ENCODE measurements around the gene SNX20. TPM values are rescaled to one million over a fixed set of nuclear protein-coding genes. Genes with fewer than 3 reads are reported as not detected.

The SNX20 gene
- total and polyA plus RNA-seq, 10 of the 15 experiments (the other 5 are each of a cell fraction or from before 2014, with no cell fraction given) = 4.6 to 30.8 (median 21.9) TPM

DNA sequence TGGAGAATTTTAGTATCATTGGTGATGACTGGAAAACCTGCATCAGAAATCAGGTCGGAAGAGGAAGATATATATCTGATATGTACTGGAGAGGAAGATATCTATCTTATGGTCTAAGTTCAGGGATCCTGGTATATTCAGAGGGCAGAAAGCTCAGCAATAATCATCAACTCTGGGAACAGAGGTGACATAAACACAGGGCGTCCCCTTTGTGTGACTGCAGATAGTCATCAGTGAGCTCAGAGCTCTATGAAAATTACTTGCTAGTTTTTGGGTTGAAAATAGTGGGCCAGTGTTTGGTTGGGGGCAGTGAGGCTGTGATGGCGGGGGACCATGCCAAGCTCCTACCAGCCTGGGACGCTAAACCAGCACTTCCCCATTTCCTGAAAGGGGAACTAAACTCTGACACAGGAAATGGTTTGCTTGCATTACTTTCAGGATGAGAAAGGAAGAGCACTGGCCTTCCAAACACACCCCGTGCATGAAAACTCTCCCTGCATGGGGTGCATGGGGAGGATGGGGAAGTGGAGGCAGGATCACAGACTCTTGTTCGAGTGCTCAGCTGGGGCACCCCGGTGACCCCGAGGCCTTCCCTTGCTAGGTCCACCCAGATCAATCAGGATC, 28.1 kb upstream of the SNX20 start (continued):
- TF ChIP-seq, protein P1, sequence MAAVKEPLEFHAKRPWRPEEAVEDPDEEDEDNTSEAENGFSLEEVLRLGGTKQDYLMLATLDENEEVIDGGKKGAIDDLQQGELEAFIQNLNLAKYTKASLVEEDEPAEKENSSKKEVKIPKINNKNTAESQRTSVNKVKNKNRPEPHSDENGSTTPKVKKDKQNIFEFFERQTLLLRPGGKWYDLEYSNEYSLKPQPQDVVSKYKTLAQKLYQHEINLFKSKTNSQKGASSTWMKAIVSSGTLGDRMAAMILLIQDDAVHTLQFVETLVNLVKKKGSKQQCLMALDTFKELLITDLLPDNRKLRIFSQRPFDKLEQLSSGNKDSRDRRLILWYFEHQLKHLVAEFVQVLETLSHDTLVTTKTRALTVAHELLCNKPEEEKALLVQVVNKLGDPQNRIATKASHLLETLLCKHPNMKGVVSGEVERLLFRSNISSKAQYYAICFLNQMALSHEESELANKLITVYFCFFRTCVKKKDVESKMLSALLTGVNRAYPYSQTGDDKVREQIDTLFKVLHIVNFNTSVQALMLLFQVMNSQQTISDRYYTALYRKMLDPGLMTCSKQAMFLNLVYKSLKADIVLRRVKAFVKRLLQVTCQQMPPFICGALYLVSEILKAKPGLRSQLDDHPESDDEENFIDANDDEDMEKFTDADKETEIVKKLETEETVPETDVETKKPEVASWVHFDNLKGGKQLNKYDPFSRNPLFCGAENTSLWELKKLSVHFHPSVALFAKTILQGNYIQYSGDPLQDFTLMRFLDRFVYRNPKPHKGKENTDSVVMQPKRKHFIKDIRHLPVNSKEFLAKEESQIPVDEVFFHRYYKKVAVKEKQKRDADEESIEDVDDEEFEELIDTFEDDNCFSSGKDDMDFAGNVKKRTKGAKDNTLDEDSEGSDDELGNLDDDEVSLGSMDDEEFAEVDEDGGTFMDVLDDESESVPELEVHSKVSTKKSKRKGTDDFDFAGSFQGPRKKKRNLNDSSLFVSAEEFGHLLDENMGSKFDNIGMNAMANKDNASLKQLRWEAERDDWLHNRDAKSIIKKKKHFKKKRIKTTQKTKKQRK (IDR thresholded peaks at IDR 0.05; ENCODE audit: low read depth, low read length) = no peak
- TF ChIP-seq HDAC2 (IDR thresholded peaks at IDR 0.05) (no peak), HCFC1 (IDR thresholded peaks at IDR 0.05; ENCODE audit: low read length) (no peak), ETV6 (conservative IDR thresholded peaks at IDR 0.05 in 1 of 2, IDR thresholded peaks at IDR 0.05 in 1 of 2; ENCODE audit: borderline replicate concordance in 1 of 2, low read depth in 1 of 2) (peak in 1 of 2 experiments; percentile 77; a peak in 2 of 4 replicates)

DNA sequence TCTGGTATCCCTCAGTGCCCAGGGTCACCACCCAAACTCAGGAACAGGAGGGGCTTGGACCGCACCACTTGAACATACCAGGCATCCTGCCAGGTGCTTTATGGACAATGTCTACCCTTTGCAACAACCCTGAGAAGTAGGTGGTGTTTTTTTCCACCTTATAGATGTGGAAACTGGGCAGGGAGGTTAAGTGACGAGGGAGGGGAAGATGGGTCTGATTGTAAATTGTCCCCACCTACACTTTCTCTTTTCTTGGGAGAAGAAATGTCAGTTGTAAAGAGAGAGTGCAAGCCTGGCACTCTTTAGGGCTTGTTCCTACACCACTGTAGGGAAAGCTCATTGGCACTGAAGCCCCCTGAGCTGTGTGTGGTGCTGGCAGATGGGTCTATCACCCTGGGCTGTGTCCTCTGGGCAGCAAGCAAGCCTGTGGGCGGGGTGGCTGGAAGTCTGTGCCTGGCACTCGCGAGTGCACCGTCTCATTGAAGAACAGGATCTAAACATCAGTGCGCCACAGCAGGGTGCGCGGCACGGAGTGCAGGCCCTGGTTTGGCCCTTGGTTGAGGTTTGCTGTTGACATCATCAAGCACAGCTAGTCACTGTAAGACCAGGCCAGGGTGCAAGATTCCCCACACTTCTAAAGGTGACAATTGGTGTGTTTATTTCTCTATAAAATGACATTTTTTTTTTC, 27.4 kb upstream of the SNX20 start:
- peaks cover 11% of the 10 kb centered on the region for H3K9me3 ChIP-seq (replicated peaks; ENCODE audit: control insufficient read depth, insufficient read depth, low read length)
- ChIA-PET POLR2A (interaction anchor here (0.6 to 1.7 kb wide), 8 partner anchors 9 to 434 kb away, joined by 3 to 8 read pairs (median 5); partner anchors contain the start of genes CYLD and SNX20), SMC1A (ENCODE audit: uncharacterized antibody, unreplicated experiment) (interaction anchor here (0.9 to 2.1 kb wide), 11 partner anchors 8 to 42 kb away, joined by 3 to 9 read pairs (median 5); partner anchors contain the start of gene CYLD), CTCF (interaction anchor here (0.9 to 1.6 kb wide), 10 partner anchors 12 to 98 kb away, joined by 3 to 10 read pairs (median 4); partner anchors contain the start of gene SNX20), RAD21 (ENCODE audit: unreplicated experiment) (interaction anchor here (0.7 to 1.7 kb wide), 12 partner anchors 9 to 683 kb away, joined by 3 to 9 read pairs (median 4); partner anchors contain the start of genes CNEP1R1 and CYLD)
- H3K79me2 ChIP-seq (ENCODE audit: control insufficient read depth, insufficient read depth, low read length) = no peaks in the 10 kb centered on the region; the same call in 1 of the 2 replicates
- intact Hi-C loops (cut with micrococcal nuclease; ENCODE audit: unreplicated experiment) = no loop called here
- H3K4me1 ChIP-seq (ENCODE audit: control insufficient read depth, insufficient read depth, low read length) = peaks cover 20% of the 10 kb centered on the region
- FAIRE-seq (no peak), DNase-seq (ENCODE audit: low read depth, low spot score) (no peak), ATAC-seq (peak; percentile 13; the same call in 2 of the 3 replicates)
- no peaks in the 10 kb centered on the region for H4K20me1 ChIP-seq (ENCODE audit: control insufficient read depth, insufficient read depth)
- in situ Hi-C loops (cut with MboI) = no loop called here
- peaks cover 0 to 18% of the 10 kb centered on the region in 2 experiments; a peak in 2 of 4 replicates for H3K36me3 ChIP-seq (ENCODE audit: control insufficient read depth in 2 of 2, insufficient read depth in 2 of 2, low read length in 1 of 2)
- no peaks in the 10 kb centered on the region for H3K27me3 ChIP-seq (replicated peaks in 1 of 2; ENCODE audit: control insufficient read depth in 2 of 2, insufficient read depth in 2 of 2, low read length in 1 of 2)
- no peak overlapping the region for H3K9ac ChIP-seq (ENCODE audit: control insufficient read depth, insufficient read depth, low read length)
- H2AFZ ChIP-seq (ENCODE audit: control insufficient read depth, low read depth, low read length) = no peak overlapping the region
- peak overlapping the region; percentile 60; the same call in 1 of the 2 replicates for H3K27ac ChIP-seq (ENCODE audit: control insufficient read depth, insufficient read depth)
- H3K4me2 ChIP-seq (ENCODE audit: control insufficient read depth, insufficient read depth) = no peak overlapping the region
- no peak overlapping the region for H3K4me3 ChIP-seq
- no TSS peak for BruUV-seq (replicated peaks)
- WGBS (ENCODE audit: insufficient coverage, insufficient replicate concordance, low lambda C conversion rate, missing lambda C conversion rate) = 90% methylated on average over 10 of the region's 10 CpGs
- TF ChIP-seq, protein P2, sequence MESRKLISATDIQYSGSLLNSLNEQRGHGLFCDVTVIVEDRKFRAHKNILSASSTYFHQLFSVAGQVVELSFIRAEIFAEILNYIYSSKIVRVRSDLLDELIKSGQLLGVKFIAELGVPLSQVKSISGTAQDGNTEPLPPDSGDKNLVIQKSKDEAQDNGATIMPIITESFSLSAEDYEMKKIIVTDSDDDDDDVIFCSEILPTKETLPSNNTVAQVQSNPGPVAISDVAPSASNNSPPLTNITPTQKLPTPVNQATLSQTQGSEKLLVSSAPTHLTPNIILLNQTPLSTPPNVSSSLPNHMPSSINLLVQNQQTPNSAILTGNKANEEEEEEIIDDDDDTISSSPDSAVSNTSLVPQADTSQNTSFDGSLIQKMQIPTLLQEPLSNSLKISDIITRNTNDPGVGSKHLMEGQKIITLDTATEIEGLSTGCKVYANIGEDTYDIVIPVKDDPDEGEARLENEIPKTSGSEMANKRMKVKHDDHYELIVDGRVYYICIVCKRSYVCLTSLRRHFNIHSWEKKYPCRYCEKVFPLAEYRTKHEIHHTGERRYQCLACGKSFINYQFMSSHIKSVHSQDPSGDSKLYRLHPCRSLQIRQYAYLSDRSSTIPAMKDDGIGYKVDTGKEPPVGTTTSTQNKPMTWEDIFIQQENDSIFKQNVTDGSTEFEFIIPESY (IDR thresholded peaks at IDR 0.05) = peak; percentile 76; the same call in 1 of the 2 replicates
- no peak for TF ChIP-seq YBX1 (IDR thresholded peaks at IDR 0.05)
- TF ChIP-seq, protein P3, sequence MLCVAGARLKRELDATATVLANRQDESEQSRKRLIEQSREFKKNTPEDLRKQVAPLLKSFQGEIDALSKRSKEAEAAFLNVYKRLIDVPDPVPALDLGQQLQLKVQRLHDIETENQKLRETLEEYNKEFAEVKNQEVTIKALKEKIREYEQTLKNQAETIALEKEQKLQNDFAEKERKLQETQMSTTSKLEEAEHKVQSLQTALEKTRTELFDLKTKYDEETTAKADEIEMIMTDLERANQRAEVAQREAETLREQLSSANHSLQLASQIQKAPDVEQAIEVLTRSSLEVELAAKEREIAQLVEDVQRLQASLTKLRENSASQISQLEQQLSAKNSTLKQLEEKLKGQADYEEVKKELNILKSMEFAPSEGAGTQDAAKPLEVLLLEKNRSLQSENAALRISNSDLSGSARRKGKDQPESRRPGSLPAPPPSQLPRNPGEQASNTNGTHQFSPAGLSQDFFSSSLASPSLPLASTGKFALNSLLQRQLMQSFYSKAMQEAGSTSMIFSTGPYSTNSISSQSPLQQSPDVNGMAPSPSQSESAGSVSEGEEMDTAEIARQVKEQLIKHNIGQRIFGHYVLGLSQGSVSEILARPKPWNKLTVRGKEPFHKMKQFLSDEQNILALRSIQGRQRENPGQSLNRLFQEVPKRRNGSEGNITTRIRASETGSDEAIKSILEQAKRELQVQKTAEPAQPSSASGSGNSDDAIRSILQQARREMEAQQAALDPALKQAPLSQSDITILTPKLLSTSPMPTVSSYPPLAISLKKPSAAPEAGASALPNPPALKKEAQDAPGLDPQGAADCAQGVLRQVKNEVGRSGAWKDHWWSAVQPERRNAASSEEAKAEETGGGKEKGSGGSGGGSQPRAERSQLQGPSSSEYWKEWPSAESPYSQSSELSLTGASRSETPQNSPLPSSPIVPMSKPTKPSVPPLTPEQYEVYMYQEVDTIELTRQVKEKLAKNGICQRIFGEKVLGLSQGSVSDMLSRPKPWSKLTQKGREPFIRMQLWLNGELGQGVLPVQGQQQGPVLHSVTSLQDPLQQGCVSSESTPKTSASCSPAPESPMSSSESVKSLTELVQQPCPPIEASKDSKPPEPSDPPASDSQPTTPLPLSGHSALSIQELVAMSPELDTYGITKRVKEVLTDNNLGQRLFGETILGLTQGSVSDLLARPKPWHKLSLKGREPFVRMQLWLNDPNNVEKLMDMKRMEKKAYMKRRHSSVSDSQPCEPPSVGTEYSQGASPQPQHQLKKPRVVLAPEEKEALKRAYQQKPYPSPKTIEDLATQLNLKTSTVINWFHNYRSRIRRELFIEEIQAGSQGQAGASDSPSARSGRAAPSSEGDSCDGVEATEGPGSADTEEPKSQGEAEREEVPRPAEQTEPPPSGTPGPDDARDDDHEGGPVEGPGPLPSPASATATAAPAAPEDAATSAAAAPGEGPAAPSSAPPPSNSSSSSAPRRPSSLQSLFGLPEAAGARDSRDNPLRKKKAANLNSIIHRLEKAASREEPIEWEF (IDR thresholded peaks at IDR 0.05; ENCODE audit: insufficient replicate concordance, low read depth, low read length) = no peak
- no peak for TF ChIP-seq POLR2AphosphoS5 (IDR thresholded peaks at IDR 0.05; ENCODE audit: low read length)

All from GM12878 (cell line).